HCT116 (cell line): ENCODE data around the gene IGFBP6. TPM values are rescaled to one million over a fixed set of nuclear protein-coding genes. Genes with fewer than 3 reads are reported as not detected.

Experiments used
- ATAC-seq: fragments of 200-7000 bp; cut with Tn5 transposase; 2 replicates; pipeline ENCODE4 v1.9.1; 2020; ENCODE audit warnings: mild to moderate bottlenecking, moderate library complexity
- BruUV-seq: library from RNA; stranded (reverse); fragments of 400-500 nt; replicated peaks from 2 replicates; lab custom pipeline; 2021; lab: Mats Ljungman, UMichigan
- CTCF ChIA-PET: fragments of 300-600 bp; sonication (Branson Sonifier 250); formaldehyde crosslinking; loops from one replicate; lab custom pipeline; 2021; ENCODE audit warnings: antibody characterized with exemption; lab: Charles Lee
- POLR2A ChIA-PET: fragments of 300-600, 350-600 bp; sonication (Branson Sonifier 250); formaldehyde crosslinking; loops from one replicate; lab custom pipeline; 2021; ENCODE audit warnings: antibody characterized with exemption; lab: Charles Lee
- RAD21 ChIA-PET, 2 experiments: fragments of 300-600 bp; sonication (Branson Sonifier 250); formaldehyde crosslinking; loops; one replicate each; lab custom pipeline; 2023; ENCODE audit warnings: low total read pairs in 2 of 2; ENCODE audit not compliant: uncharacterized antibody in 2 of 2, unreplicated experiment in 2 of 2, low non-redundant PET in 1 of 2; lab: Charles Lee
- DNase-seq: peaks from one replicate; pipeline ENCODE4 v3.0.0-alpha.2; 2010; ENCODE audit warnings: low read depth, low spot score
- H2AFZ ChIP-seq: fragments of 200-600 bp; shearing (Covaris generic), sonication (generic); 2 replicates; pipeline ENCODE4 v1.6.1; 2017; ENCODE audit warnings: low read depth, mixed run types, mixed read lengths, antibody characterized with exemption, low read length; ENCODE audit not compliant: poor library complexity, severe bottlenecking
- H3K27ac ChIP-seq: 2 replicates; pipeline ENCODE4 v1.5.1; 2012; ENCODE audit warnings: low read depth, low read length
- H3K27me3 ChIP-seq: fragments of 200-600 bp; sonication (generic); 2 replicates; pipeline ENCODE4 v1.6.1; 2016; ENCODE audit warnings: mixed run types, low read length, mixed read lengths; ENCODE audit not compliant: insufficient read depth
- H3K36me3 ChIP-seq, 2 experiments: fragments of 200-500 bp in 1 of 2; fragments of 200-600 bp in 1 of 2; sonication (Bioruptor generic) in 1 of 2; sonication (generic) in 1 of 2; 2 replicates each; pipeline versions ENCODE4 v1.5.1 to v1.6.1; 2014 to 2016; ENCODE audit warnings: low read length in 2 of 2, inconsistent platforms in 1 of 2, mixed read lengths in 1 of 2, mixed run types in 1 of 2; ENCODE audit not compliant: insufficient read depth in 2 of 2, control insufficient read depth in 1 of 2
- H3K4me1 ChIP-seq, 2 experiments: fragments of 200-600 bp in 1 of 2; sonication (generic) in 1 of 2; 2 replicates each; pipeline versions ENCODE4 v1.5.1 to v1.6.1; 2012 to 2017; ENCODE audit warnings: low read length in 2 of 2, inconsistent platforms in 1 of 2, mild to moderate bottlenecking in 1 of 2, mixed read lengths in 1 of 2, mixed run types in 1 of 2, moderate library complexity in 1 of 2; ENCODE audit not compliant: insufficient read depth in 2 of 2, control insufficient read depth in 1 of 2
- H3K4me2 ChIP-seq: fragments of 200-600 bp; sonication (generic); 2 replicates; pipeline ENCODE4 v1.6.1; 2017; ENCODE audit warnings: mixed run types, low read length, mixed read lengths
- H3K4me3 ChIP-seq, 2 experiments: fragments of 200-600 bp in 1 of 2; sonication (generic) in 1 of 2; replicated peaks in 1 of 2; 2 replicates each; pipeline ENCODE4 v1.5.1; 2011 to 2016; ENCODE audit warnings: low read length in 2 of 2, control low read depth in 1 of 2, low read depth in 1 of 2, mild to moderate bottlenecking in 1 of 2, mixed read lengths in 1 of 2, mixed run types in 1 of 2
- H3K79me2 ChIP-seq: fragments of 200-600 bp; sonication (generic); 2 replicates; pipeline ENCODE4 v1.6.1; 2017; ENCODE audit warnings: mild to moderate bottlenecking, mixed run types, low read length, moderate library complexity, mixed read lengths; ENCODE audit not compliant: insufficient read depth
- H3K9ac ChIP-seq: fragments of 200-600 bp; sonication (generic); 2 replicates; pipeline ENCODE4 v1.6.1; 2016; ENCODE audit warnings: low read length, mixed read lengths
- H3K9me2 ChIP-seq: fragments of 200-600 bp; sonication (generic), shearing (Covaris generic); 2 replicates; pipeline ENCODE4 v1.6.1; 2017; ENCODE audit warnings: mixed run types, mild to moderate bottlenecking, moderate library complexity; ENCODE audit not compliant: insufficient read depth
- H3K9me3 ChIP-seq, 2 experiments: fragments of 200-500 bp in 1 of 2; fragments of 200-600 bp in 1 of 2; sonication (Bioruptor generic) in 1 of 2; sonication (generic) in 1 of 2; 2 replicates each; pipeline ENCODE4 v1.6.1; 2014 to 2017; ENCODE audit warnings: low read length in 2 of 2, mixed read lengths in 2 of 2, inconsistent platforms in 1 of 2, low read depth in 1 of 2, mild to moderate bottlenecking in 1 of 2, mixed run types in 1 of 2, moderate library complexity in 1 of 2; ENCODE audit not compliant: control insufficient read depth in 1 of 2, insufficient read depth in 1 of 2
- H4K20me1 ChIP-seq: fragments of 200-600 bp; sonication (generic), shearing (Covaris generic); 2 replicates; pipeline ENCODE4 v1.6.1; 2017; ENCODE audit warnings: mixed run types, mild to moderate bottlenecking, moderate library complexity; ENCODE audit not compliant: insufficient read depth
- CBX3 ChIP-seq: IDR thresholded peaks from 2 replicates; pipeline ENCODE4 v1.6.1; 2012; ENCODE audit warnings: low read depth
- ELF1 ChIP-seq: IDR thresholded peaks from 2 replicates; pipeline ENCODE4 v1.6.1; 2012; ENCODE audit warnings: low read depth, borderline replicate concordance
- EZH2 ChIP-seq: fragments of 200-600 bp; sonication (generic); IDR thresholded peaks from 2 replicates; pipeline ENCODE4 v1.6.1; 2017; ENCODE audit warnings: antibody characterized with exemption, mixed run types
- EZH2phosphoT487 ChIP-seq: fragments of 200-600 bp; IDR thresholded peaks from 2 replicates; pipeline ENCODE4 v1.6.1; 2018; ENCODE audit warnings: antibody characterized with exemption, borderline replicate concordance
- FOSL1 ChIP-seq: IDR thresholded peaks from 2 replicates; pipeline ENCODE4 v1.6.1; 2012; ENCODE audit warnings: low read depth
- RAD21 ChIP-seq: IDR thresholded peaks from 2 replicates; pipeline ENCODE4 v1.6.1; 2012; ENCODE audit warnings: low read depth, mild to moderate bottlenecking
- SIN3A ChIP-seq: IDR thresholded peaks from 2 replicates; pipeline ENCODE4 v1.6.1; 2012; ENCODE audit warnings: low read depth
- SP1 ChIP-seq: IDR thresholded peaks from 2 replicates; pipeline ENCODE4 v1.6.1; 2012; ENCODE audit warnings: low read depth
- SRF ChIP-seq: IDR thresholded peaks from 2 replicates; pipeline ENCODE4 v1.6.1; 2012; ENCODE audit warnings: low read depth
- TCF7L2 ChIP-seq: IDR thresholded peaks from 2 replicates; pipeline ENCODE4 v1.7.0; 2011; ENCODE audit warnings: borderline replicate concordance, inconsistent platforms; ENCODE audit not compliant: insufficient read depth, insufficient read length; ENCODE audit errors: extremely low read depth
- YY1 ChIP-seq: IDR thresholded peaks from 2 replicates; pipeline ENCODE4 v1.6.1; 2011; ENCODE audit warnings: low read length, low read depth, moderate library complexity, mild to moderate bottlenecking; ENCODE audit not compliant: insufficient replicate concordance; ENCODE audit errors: extremely low read depth
- ZFX ChIP-seq: fragments of 450-650 bp; IDR thresholded peaks from 2 replicates; pipeline ENCODE4 v1.6.1; 2017
- ZNF274 ChIP-seq: fragments of 200-500 bp; sonication (Bioruptor generic); IDR thresholded peaks from 2 replicates; pipeline ENCODE4 v1.6.1; 2014; ENCODE audit warnings: mild to moderate bottlenecking, low read depth, low read length, inconsistent platforms
- intact Hi-C: fragments of 100-400 bp; cut with micrococcal nuclease; formaldehyde crosslinking; loops from 2 replicates; pipeline ENCODE4 v1.10.0; 2022
- total RNA-seq: library from RNA; stranded (reverse); gene quantifications from one replicate; pipeline ENCODE4 v1.2.1, GENCODE V29; 2021; ENCODE audit not compliant: unreplicated experiment
- TF ChIP-seq, protein P1 (sequence below): IDR thresholded peaks from 2 replicates; pipeline ENCODE4 v1.6.1; 2012
- TF ChIP-seq, protein P2 (sequence below): IDR thresholded peaks from 2 replicates; pipeline ENCODE4 v1.6.1; 2011; ENCODE audit warnings: mild to moderate bottlenecking, low read length, moderate library complexity; ENCODE audit not compliant: insufficient replicate concordance; ENCODE audit errors: extremely low read depth
- TF ChIP-seq, protein P3 (sequence below), 3 experiments: fragments of 200-600 bp in 1 of 3; sonication (generic) in 1 of 3; IDR thresholded peaks in 2 of 3; conservative IDR thresholded peaks in 1 of 3; 2 replicates each; pipeline ENCODE4 v1.5.1; 2012 to 2017; ENCODE audit warnings: low read depth in 2 of 3, low read length in 2 of 3, antibody characterized with exemption in 1 of 3, borderline replicate concordance in 1 of 3, control low read depth in 1 of 3, mild to moderate bottlenecking in 1 of 3, mixed read lengths in 1 of 3, mixed run types in 1 of 3, moderate library complexity in 1 of 3; ENCODE audit not compliant: insufficient read depth in 1 of 3
- TF ChIP-seq, protein P4 (sequence below): IDR thresholded peaks from 2 replicates; pipeline ENCODE4 v1.6.1; 2012

Gene IGFBP6
- total RNA-seq, 1 experiment from 2014 or later, result 83.4 TPM

DNA sequence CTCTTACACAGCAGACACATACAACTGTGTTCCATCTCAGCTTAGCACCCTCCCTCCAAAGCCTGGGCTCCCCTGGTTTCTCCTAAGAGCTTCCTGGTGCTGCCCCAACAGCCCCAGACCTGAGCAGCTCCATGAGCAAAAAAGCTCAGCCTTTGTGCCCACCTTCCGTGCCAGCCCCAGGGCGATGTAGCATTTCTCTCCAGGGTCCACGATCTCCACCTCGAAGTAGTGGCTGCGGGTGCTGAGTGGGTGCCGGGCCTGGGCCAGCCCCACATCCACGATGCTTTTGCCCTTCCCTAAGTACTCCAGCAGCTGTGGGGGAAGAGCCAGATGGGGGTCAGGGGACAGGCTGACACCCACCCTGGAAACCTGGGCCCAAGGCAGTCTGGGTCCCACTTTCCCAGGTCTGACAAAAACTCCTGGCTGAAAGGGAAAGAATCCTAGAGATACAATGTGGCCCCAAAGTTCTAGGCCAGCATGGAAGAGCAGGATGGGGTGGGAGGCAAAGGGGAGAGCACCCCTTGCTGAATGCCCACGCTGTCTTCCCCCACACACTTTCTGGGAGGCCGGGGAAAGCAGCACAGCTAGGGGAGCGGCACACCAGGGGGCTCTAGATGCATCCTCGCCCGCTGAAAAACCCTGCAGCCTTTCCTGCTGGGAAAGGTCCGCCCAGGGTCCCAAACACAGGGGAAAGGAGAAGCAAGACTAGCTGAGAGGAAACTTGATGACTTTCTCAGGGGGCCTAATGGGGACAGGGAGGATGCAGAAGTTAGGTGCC lies 29.3 kb upstream of the IGFBP6 start:
- TF ChIP-seq, protein P1, sequence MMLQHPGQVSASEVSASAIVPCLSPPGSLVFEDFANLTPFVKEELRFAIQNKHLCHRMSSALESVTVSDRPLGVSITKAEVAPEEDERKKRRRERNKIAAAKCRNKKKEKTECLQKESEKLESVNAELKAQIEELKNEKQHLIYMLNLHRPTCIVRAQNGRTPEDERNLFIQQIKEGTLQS, result no peak
- TF ChIP-seq, protein P2, sequence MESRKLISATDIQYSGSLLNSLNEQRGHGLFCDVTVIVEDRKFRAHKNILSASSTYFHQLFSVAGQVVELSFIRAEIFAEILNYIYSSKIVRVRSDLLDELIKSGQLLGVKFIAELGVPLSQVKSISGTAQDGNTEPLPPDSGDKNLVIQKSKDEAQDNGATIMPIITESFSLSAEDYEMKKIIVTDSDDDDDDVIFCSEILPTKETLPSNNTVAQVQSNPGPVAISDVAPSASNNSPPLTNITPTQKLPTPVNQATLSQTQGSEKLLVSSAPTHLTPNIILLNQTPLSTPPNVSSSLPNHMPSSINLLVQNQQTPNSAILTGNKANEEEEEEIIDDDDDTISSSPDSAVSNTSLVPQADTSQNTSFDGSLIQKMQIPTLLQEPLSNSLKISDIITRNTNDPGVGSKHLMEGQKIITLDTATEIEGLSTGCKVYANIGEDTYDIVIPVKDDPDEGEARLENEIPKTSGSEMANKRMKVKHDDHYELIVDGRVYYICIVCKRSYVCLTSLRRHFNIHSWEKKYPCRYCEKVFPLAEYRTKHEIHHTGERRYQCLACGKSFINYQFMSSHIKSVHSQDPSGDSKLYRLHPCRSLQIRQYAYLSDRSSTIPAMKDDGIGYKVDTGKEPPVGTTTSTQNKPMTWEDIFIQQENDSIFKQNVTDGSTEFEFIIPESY, result no peak
- TF ChIP-seq ZNF274, result no peak
- no peak for TF ChIP-seq YY1
- no peak for TF ChIP-seq ZFX
- no peak for TF ChIP-seq ELF1
- TF ChIP-seq EZH2, result no peak
- TF ChIP-seq, protein P3, sequence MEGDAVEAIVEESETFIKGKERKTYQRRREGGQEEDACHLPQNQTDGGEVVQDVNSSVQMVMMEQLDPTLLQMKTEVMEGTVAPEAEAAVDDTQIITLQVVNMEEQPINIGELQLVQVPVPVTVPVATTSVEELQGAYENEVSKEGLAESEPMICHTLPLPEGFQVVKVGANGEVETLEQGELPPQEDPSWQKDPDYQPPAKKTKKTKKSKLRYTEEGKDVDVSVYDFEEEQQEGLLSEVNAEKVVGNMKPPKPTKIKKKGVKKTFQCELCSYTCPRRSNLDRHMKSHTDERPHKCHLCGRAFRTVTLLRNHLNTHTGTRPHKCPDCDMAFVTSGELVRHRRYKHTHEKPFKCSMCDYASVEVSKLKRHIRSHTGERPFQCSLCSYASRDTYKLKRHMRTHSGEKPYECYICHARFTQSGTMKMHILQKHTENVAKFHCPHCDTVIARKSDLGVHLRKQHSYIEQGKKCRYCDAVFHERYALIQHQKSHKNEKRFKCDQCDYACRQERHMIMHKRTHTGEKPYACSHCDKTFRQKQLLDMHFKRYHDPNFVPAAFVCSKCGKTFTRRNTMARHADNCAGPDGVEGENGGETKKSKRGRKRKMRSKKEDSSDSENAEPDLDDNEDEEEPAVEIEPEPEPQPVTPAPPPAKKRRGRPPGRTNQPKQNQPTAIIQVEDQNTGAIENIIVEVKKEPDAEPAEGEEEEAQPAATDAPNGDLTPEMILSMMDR (IDR thresholded peaks at IDR 0.05 in 2 of 3, conservative IDR thresholded peaks at IDR 0.05 in 1 of 3; ENCODE audit: borderline replicate concordance in 1 of 3, insufficient read depth in 1 of 3, low read depth in 2 of 3, low read length in 2 of 3), result no peak
- TF ChIP-seq CBX3, result no peak
- no peak for TF ChIP-seq RAD21
- no peak for TF ChIP-seq SRF
- no peak for TF ChIP-seq FOSL1
- no peak for TF ChIP-seq SIN3A
- TF ChIP-seq, protein P4, sequence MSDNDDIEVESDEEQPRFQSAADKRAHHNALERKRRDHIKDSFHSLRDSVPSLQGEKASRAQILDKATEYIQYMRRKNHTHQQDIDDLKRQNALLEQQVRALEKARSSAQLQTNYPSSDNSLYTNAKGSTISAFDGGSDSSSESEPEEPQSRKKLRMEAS, result no peak
- TF ChIP-seq SP1, result no peak
- TF ChIP-seq EZH2phosphoT487, result no peak
- no peak for TF ChIP-seq TCF7L2
- no peaks in the 10 kb centered on the region for H3K27me3 ChIP-seq
- intact Hi-C loops, result loop anchor here (1.0 to 10.0 kb wide), 2 partner anchors 91 to 217 kb away; no protein-coding TSS in a partner anchor
- no peaks in the 10 kb centered on the region for H3K9me3 ChIP-seq
- ChIA-PET POLR2A (interaction anchor here (1.3 to 2.9 kb wide), 3 partner anchors 11 to 31 kb away, joined by 6 to 13 read pairs (median 7); partner anchors contain the start of gene SPRYD3), CTCF (interaction anchor here (0.5 to 3.9 kb wide), 5 partner anchors 15 to 403 kb away, joined by 3 to 110 read pairs (median 4); partner anchors contain the start of gene IGFBP6), RAD21 (no interaction called here)
- no peak for DNase-seq
- peaks cover 13 to 53% of the 10 kb centered on the region in 2 experiments for H3K4me1 ChIP-seq
- H2AFZ ChIP-seq, result no peak overlapping the region
- BruUV-seq, result no TSS peak
- ATAC-seq, result no peak
- no peak overlapping the region for H3K9ac ChIP-seq
- H3K4me2 ChIP-seq, result no peak overlapping the region
- no peaks in the 10 kb centered on the region for H3K79me2 ChIP-seq
- no peaks in the 10 kb centered on the region for H3K9me2 ChIP-seq
- H3K4me3 ChIP-seq, result no peak overlapping the region
- no peaks in the 10 kb centered on the region for H4K20me1 ChIP-seq
- H3K27ac ChIP-seq, result no peak overlapping the region
- H3K36me3 ChIP-seq, result peaks cover 3 to 37% of the 10 kb centered on the region in 2 experiments; a peak in 3 of 4 replicates
